ENCODE data around the gene ICA1L.

DNA sequence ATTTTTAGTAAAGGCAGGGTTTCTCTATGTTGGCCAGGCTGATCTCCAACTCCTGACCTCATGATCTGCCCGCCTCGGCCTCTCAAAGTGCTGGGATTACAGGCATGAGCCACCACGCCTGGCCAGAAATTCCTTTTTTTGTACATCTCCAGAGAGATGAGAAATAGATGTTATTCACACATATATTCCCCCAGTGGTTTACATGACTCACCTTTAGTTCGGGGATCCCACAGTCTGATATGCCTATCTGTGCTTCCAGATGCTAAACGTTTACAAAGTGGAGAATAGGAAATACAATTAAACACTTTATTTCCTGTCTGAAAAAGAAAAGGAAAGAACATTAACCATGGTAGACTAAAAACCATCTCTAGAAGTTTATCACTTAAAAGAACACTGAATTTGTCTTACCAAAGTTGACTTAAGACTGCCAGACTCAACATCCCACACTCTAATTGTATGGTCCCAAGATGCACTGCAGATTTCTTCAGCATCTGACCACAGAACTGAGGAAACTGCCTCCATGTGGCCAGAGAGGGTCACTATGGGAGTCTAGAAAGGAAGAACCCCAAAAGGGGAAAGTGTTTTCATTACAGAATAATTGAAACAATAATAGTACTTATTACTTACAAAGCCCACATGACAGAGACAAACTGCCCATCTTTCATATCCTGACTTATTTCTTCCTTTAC, 12.6 kb upstream of the ICA1L start:
- TF ChIP-seq FOXM1 (IDR thresholded peaks at IDR 0.05; ENCODE audit: borderline replicate concordance): no peak
- no peak for TF ChIP-seq SP1 (IDR thresholded peaks at IDR 0.05)
- TF ChIP-seq ARNT (IDR thresholded peaks at IDR 0.05): no peak
- no peak for TF ChIP-seq L3MBTL2 (conservative IDR thresholded peaks at IDR 0.05)
- TF ChIP-seq, protein P1, sequence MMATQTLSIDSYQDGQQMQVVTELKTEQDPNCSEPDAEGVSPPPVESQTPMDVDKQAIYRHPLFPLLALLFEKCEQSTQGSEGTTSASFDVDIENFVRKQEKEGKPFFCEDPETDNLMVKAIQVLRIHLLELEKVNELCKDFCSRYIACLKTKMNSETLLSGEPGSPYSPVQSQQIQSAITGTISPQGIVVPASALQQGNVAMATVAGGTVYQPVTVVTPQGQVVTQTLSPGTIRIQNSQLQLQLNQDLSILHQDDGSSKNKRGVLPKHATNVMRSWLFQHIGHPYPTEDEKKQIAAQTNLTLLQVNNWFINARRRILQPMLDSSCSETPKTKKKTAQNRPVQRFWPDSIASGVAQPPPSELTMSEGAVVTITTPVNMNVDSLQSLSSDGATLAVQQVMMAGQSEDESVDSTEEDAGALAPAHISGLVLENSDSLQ (IDR thresholded peaks at IDR 0.05): no peak
- no peak for TF ChIP-seq ZNF384 (IDR thresholded peaks at IDR 0.05)
- TF ChIP-seq CTBP1 (IDR thresholded peaks at IDR 0.05; ENCODE audit: borderline replicate concordance): no peak

All from HEK293T (cell line).